NCI-H774 (cell line): ENCODE data around the gene SYK.
"Not testable (repeated sequence)": the region's sequence is repeated elsewhere in the genome, so short reads cannot be mapped to it uniquely, and the experiment has no call there.

Source experiments
- DNase-seq: peaks from one replicate; lab custom pipeline; 2025; lab: John Stamatoyannopoulos, UW

Gene SYK

GRCh38 chr9:90801241-90801972, at the start of gene SYK:
Gene SYK (plus strand): TSS chr9:90801819. CDS start chr9:90843899, 42,080 bp downstream.
- DNase-seq: peak; percentile 49

DNA sequence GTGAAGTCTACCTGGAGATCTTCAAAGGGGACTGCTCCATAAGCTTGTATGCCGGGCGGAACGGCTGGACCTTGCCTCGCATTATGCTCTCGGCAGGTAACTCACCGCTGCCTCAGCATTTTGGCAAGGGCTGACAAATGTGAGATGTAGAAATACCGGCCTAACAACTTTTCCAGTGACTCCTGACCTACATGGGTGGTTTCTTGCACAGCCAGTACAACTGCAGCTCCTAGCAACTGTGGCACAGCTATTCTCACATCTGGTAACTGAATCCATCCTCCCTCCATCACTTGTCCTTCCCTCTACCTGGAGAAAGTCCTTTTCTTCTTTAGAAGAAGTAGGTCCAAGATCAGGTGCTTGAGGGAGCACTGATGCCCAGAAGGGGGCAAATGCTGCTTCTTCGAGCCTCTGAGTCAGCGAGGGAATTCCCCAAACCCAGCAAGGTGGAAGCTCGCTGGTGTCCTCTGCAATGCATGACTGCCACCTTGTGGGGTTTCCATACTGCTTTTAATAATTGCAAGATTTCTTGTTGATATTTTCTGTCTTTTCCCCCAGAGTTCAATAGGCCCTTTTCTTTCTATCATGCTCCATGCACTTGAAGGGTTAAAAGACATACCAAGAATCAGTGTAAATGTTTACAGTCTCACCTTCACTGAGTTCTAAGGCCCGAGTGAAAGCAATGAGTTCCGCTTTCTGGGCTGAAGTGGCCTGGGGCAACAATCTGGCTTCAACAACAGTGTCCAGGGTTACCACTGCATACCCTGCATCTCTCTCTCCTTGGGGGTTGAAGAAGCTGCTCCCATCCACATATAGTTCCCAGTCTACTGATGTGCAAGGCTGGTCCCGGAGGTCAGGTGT, 45.9 kb upstream of the SYK start:
- peak; percentile 20 for DNase-seq

DNA sequence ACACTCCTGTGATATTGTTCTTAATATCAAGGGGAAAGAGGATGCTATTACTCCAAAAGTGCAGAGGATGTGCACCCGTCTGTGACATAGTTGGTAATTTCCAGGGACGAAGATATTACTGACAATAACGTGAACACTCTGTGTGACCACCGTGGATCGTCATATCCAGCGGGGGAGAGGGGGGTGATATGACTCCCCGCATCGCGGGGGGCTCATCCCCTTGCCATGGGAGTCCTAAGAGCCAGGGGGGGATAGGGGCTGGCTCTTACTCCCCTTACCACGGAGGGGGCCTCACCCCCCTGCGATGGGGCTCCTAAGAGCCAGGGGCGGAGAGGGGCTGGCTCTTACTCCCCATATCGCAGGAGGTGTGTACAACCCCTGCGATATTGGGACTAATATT, 41.0 kb upstream of the SYK start:
- DNase-seq: not testable (repeated sequence)

DNA sequence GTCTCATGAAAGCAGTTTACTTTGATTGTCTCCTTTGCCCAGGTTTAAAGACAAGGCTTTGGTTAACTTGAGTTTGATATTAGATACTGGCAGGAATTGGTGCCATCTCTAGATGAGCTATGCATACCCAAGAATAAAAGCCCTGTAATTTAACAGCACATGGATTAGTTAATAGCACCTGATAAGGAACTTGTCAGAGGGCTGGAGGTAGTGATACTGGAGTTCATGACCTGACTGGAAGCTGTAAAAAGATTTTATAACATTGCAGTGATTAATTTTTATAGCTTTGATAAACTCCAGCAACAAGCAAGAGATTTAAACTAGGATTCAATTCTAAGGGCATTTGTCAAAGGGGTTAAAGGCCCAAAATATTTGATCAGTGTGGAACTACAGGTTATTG, 34.9 kb upstream of the SYK start:
- DNase-seq: no peak

GRCh38 chr9:90767523-90768100, 34.0 kb upstream of the SYK start:
- DNase-seq: no peak

GRCh38 chr9:90770182-90770738, 31.4 kb upstream of the SYK start:
- no peak for DNase-seq

DNA sequence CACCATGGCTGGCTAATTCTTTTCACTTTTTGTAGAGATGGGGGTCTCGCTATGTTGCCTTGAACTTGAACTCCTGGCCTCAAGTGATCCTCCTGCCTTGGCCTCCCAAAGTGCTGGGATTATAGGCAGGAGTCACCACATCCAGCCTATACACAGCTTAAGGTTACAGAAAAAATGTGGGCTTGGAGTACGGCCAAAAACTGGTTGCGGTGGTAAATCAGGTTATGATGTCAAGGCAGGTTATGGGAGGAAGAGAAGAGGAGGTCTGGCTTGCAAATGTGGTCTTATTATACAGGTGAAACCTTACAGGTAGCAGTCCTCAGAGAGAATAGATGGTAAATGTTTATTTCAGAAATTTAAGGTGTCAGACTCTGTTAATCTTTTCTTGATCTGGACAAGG, 30.7 kb upstream of the SYK start:
- DNase-seq: no peak

- no peak for DNase-seq
Measured at GRCh38 chr9:90772386-90772785, 29.2 kb upstream of the SYK start.

DNA sequence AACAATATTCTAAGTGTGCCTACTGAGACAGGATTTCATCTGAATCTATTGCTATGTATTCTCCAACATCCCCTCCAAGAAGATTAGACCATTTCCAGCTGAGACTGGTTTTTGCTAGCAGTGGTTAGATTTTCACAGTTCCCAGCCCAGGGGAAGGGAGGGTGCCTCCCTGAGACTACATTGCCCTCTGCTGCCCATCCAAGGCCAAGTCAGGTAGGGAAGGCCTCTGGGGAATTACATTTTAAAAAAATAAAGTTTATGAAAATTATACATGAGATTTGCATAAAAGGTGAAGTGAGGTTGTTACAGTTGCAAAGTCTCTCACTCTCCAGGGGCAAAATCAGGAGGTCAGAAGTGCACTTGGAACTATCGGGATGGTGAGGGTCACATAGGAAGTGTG, 28.0 kb upstream of the SYK start:
- DNase-seq: no peak

GRCh38 chr9:90774071-90774470, 27.5 kb upstream of the SYK start:
- DNase-seq: no peak

DNA sequence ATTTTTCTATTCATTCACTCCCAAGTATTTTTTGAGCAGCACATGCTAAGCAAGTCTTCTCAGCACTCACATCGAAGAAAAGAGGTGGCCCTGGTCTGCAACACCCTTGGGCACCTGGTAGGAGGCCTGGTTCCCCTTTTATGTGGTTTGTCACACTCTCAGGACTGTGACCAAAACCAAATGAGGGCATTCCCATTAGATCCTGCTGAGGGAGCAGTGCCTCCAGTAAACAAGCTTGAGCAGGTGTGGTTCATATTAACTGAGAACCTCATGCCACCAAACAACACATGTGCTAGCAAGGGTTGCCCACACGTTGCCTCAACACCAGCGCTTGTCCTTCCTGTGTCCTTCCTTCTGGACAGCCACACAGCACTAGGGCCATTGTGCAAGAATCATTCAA, 26.9 kb upstream of the SYK start:
- no peak for DNase-seq

DNA sequence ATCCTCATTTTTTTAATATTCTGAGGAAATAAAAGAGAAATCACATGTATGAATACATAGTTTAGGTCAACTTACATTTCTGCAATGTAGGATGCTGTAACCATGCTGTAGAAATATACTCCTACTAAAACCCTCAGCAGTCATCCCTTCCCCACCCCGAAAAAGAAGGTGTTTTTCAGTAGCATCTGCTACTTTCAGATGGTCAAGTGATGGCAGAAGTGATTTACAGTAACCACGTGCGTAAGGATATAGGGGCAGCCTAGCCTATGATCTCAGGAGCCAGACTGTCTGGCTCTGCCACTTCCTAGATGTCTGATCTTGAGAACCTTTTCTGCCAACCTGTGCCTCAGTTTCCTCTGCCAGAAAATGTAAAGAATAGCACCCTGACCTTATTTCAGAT, 26.0 kb upstream of the SYK start:
- DNase-seq: no peak

- no peak for DNase-seq
Measured at GRCh38 chr9:90778746-90779145, 22.9 kb upstream of the SYK start.

GRCh38 chr9:90783552-90783951, 18.1 kb upstream of the SYK start:
- DNase-seq: no peak

- no peak for DNase-seq
Measured at GRCh38 chr9:90783964-90784363, 17.7 kb upstream of the SYK start.

GRCh38 chr9:90787771-90788460, 13.7 kb upstream of the SYK start:
- no peak for DNase-seq

- DNase-seq: not testable (repeated sequence)
Measured at GRCh38 chr9:90788527-90788926, 13.1 kb upstream of the SYK start.

GRCh38 chr9:90789408-90789807, 12.2 kb upstream of the SYK start:
- DNase-seq: no peak

GRCh38 chr9:90789862-90790261, 11.8 kb upstream of the SYK start:
- no peak for DNase-seq

- DNase-seq: not testable (repeated sequence)
Measured at GRCh38 chr9:90793024-90793423, 8.6 kb upstream of the SYK start.

DNA sequence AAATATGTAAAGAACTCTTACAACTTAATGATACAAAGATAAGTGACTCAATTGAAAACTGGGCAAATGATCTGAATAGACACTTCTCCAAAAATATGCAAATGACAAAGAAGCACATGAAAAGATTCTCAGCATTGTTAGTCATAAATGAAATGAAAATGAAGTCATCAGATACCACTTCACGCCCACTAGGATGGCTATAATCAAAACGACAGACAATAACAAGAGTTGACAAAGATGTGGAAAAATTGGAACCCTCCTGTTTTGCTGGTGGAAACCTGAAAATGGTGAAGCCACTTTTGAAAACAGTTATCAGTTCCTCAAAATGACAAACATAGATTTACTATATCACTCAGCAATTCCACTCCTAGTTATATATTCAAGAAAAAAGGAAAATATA, 7.9 kb upstream of the SYK start:
- DNase-seq: no peak

DNA sequence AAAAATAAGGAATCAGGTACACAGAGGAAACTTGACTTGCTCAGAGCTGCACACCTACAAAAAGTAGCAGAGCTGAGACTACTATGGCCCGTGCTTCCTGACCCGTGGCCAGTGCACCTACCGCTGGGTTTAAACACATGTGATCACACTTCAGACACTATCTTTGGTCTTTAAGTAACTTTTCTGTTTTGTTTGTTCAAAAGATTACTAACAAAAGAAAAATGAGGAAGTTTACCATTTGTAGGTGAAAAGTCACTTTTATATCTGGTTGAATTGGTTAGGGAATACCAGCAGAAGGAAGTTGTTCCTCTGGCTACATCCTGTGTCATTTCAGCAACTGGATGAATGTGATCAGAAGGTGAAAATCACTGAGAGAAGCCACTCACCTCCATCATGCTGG, 6.5 kb upstream of the SYK start:
- DNase-seq: no peak
